LNCaP clone FGC (cell line): Measurements from ENCODE around the gene WWTR1.

ENCODE experiments used
- DNase-seq: peaks from one replicate; pipeline ENCODE4 v3.0.0-alpha.2; 2011; ENCODE audit warnings: low read depth
- H3K4me3 ChIP-seq: 2 replicates; pipeline ENCODE4 v1.5.1; 2011; ENCODE audit warnings: mild to moderate bottlenecking, low read depth, low read length, control low read depth
- TF ChIP-seq, protein P1 (sequence below): IDR thresholded peaks from 2 replicates; pipeline ENCODE4 v1.5.1; 2012; ENCODE audit warnings: mild to moderate bottlenecking; ENCODE audit not compliant: control insufficient read depth, insufficient read depth; ENCODE audit errors: extremely low read depth

The WWTR1 gene

DNA sequence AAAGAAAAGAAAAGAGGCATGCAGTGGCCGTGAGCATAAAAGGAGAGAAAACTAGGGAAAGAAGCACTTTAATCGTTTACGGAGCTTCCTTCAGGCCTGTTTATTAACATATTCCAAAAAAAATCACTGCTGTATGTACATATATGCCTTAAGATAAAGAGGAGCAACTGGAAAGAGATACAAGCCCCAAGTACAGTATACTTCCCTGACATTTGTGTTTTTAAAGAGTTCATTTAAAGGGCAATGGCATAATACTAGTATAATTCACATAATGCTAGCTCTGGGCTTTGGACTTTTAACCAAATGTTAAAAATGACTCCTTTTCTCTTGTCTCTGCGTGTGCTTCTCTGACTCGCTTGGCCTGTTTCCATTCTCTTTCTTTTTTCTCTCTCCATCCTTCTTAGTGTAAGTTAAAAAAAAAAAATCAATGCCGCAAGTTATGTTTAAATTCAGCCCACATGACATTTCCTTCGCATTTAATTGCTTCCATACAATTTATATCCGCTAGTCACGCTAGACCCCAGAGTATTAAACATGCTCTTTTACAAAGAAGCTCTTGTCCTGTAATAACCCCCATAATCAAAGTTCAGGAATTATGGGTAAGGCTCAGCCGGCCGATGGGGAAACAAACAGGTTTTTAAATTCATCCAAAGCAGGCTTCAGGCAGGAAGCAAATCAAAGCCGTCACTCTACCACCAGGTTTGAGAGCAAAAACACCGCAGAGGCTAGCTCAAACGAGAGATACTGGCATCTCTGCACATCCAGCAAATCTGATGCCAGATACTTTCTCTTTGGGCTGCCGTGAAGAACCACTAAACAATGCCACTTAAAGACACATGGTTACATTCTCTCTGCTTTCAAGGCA, 19.4 kb downstream of the WWTR1 start:
- TF ChIP-seq, protein P1, sequence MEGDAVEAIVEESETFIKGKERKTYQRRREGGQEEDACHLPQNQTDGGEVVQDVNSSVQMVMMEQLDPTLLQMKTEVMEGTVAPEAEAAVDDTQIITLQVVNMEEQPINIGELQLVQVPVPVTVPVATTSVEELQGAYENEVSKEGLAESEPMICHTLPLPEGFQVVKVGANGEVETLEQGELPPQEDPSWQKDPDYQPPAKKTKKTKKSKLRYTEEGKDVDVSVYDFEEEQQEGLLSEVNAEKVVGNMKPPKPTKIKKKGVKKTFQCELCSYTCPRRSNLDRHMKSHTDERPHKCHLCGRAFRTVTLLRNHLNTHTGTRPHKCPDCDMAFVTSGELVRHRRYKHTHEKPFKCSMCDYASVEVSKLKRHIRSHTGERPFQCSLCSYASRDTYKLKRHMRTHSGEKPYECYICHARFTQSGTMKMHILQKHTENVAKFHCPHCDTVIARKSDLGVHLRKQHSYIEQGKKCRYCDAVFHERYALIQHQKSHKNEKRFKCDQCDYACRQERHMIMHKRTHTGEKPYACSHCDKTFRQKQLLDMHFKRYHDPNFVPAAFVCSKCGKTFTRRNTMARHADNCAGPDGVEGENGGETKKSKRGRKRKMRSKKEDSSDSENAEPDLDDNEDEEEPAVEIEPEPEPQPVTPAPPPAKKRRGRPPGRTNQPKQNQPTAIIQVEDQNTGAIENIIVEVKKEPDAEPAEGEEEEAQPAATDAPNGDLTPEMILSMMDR = no peak

DNA sequence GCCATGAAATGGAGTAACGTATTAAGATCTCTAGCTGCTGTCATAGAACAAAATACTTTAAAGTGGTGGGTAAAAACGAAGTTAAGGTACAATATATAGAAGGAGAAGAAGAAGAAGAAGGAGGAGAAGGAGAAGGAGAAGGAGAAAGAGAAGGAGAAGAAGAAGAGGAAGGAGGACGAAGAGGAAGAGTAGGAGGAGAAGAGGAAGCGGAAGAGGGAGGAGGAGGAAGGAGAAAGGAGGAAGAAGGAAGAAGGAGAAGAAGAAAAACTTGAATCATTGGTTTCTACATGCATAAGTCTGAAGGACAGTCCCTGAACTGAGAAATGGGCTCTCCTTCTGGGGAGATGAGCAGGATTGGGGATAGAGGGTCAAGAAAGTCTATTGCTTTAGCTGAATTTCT, 22.4 kb downstream of the WWTR1 start:
- no peak for DNase-seq
- TF ChIP-seq, protein P1 = no peak
- no peak overlapping the region for H3K4me3 ChIP-seq

More for the DNA sequence above, 19.4 kb downstream of the WWTR1 start:
- no peak for DNase-seq
- H3K4me3 ChIP-seq = no peak overlapping the region

DNA sequence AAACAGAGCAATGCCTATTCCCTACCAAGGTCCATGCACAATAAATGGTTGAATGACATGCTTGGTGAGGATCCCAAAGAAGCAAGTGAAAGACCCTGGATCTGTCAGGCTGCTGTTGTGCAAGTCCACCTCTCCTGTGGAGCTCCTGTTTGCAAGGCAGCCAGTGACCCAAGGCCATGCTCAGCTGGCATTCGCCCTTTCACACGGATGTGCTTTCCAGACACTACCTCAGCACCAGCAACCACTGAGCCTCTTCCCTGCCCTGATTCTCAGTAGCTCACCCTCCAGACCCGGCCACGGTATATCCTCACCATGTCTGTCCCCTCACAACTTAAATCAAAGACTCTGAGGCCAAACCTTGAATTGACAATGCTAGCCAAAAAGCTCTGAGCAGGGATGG, 23.3 kb downstream of the WWTR1 start:
- DNase-seq = no peak
- H3K4me3 ChIP-seq = no peak overlapping the region
- TF ChIP-seq, protein P1 = no peak

DNA sequence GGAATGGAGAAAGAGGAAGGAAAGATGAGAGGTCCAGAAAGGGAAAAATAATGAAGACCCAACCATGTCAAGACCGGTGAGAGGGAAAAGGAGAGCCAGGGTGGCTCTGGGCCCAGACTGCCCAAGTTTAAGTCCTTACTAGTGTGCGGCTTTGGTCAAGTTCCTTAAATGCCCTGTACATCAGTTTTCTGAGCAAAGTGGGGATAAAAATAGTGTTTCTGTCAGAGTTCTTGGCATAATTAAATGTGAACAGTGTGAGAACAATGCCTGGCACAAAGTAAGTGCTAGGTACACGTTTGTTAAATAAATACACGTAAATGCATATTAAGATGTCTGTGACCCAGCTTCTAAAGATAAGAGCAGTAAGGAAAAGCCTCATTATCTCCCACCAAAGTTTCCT, 23.8 kb downstream of the WWTR1 start:
- TF ChIP-seq, protein P1 = no peak
- no peak for DNase-seq
- H3K4me3 ChIP-seq = no peak overlapping the region

DNA sequence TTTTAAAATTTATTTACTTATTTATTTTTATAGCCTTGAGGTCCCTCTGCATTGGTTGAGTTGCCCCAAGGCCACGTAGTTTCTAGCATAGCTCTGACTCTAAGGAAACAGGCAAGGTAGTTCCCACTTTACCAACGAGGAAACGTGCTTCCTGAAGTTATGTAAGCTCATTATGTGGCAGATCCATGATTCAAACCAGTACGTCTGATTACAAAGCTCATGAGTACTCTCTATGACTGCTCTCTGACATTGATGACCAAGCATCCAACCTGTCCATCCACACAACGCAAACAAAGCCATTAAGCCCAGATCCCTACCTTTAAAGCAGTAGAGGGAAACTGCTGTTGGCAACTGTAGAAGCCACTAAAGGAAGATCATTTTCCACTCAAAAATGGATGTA, 25.6 kb downstream of the WWTR1 start:
- DNase-seq = no peak
- no peak overlapping the region for H3K4me3 ChIP-seq
- TF ChIP-seq, protein P1 = no peak

DNA sequence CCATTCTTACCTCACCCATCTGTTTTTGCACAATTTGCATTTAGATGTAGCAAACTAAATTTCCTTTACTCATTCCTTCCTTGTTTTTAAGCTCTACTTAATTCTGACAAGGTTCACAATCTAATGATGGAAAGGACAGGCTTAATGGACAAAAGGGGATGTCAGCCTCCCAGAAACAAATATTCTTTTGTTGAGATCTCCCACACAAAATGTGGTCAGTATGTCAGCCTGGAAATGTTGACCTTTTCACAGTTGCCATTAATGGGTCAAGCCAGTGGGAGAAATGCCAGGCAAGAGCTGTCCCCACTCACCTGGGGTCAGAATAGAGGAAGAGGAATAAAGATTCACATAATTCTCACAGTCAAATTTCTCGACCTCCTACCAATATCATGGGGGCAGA, 27.0 kb downstream of the WWTR1 start:
- DNase-seq = no peak
- no peak overlapping the region for H3K4me3 ChIP-seq
- TF ChIP-seq, protein P1 = no peak
